Measurements from ENCODE around the gene HLA-DPB1. TPM values are rescaled to one million over a fixed set of nuclear protein-coding genes. Genes with fewer than 3 reads are reported as not detected.

HLA-DPB1 gene
- total RNA-seq, 1 donor: 9.1 TPM

- peak; percentile 54 for DNase-seq (ENCODE audit: low read depth)
- H3K4me3 ChIP-seq (ENCODE audit: low read depth, low read length): no peak overlapping the region
- TF ChIP-seq, protein P1, sequence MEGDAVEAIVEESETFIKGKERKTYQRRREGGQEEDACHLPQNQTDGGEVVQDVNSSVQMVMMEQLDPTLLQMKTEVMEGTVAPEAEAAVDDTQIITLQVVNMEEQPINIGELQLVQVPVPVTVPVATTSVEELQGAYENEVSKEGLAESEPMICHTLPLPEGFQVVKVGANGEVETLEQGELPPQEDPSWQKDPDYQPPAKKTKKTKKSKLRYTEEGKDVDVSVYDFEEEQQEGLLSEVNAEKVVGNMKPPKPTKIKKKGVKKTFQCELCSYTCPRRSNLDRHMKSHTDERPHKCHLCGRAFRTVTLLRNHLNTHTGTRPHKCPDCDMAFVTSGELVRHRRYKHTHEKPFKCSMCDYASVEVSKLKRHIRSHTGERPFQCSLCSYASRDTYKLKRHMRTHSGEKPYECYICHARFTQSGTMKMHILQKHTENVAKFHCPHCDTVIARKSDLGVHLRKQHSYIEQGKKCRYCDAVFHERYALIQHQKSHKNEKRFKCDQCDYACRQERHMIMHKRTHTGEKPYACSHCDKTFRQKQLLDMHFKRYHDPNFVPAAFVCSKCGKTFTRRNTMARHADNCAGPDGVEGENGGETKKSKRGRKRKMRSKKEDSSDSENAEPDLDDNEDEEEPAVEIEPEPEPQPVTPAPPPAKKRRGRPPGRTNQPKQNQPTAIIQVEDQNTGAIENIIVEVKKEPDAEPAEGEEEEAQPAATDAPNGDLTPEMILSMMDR (IDR thresholded peaks at IDR 0.05; ENCODE audit: insufficient read depth, low read depth, low read length): peak; percentile 74
These were observed 42.8 kb downstream of the HLA-DPB1 start for GRCh38 chr6:33118525-33119123.

DNA sequence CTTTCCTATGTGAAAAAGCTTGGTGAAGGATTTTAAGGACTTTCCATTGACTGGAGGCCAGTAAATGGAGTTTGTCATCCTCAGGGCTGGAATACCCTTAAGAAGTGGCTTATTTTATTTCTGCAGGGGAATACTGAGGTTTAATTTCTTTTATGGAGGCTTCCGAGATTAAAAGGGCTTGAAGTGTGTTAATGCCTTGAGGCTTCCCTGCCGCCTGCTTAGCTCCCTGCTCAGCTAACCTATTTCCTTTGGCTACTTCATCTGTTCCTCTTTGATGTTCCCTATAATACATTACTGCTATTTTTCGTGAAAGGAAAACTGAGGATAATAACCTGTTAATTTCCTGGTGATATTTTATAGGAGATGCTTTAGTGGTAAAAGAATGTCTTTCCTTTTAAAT, 44.2 kb downstream of the HLA-DPB1 start:
- TF ChIP-seq, protein P1 (IDR thresholded peaks at IDR 0.05; ENCODE audit: insufficient read depth, low read depth, low read length): no peak
- H3K4me3 ChIP-seq (ENCODE audit: low read depth, low read length): no peak overlapping the region
- no peak for DNase-seq (ENCODE audit: low read depth)

GRCh38 chr6:33123181-33123580, 47.4 kb downstream of the HLA-DPB1 start:
- TF ChIP-seq, protein P1 (IDR thresholded peaks at IDR 0.05; ENCODE audit: insufficient read depth, low read depth, low read length): no peak
- no peak overlapping the region for H3K4me3 ChIP-seq (ENCODE audit: low read depth, low read length)

DNA sequence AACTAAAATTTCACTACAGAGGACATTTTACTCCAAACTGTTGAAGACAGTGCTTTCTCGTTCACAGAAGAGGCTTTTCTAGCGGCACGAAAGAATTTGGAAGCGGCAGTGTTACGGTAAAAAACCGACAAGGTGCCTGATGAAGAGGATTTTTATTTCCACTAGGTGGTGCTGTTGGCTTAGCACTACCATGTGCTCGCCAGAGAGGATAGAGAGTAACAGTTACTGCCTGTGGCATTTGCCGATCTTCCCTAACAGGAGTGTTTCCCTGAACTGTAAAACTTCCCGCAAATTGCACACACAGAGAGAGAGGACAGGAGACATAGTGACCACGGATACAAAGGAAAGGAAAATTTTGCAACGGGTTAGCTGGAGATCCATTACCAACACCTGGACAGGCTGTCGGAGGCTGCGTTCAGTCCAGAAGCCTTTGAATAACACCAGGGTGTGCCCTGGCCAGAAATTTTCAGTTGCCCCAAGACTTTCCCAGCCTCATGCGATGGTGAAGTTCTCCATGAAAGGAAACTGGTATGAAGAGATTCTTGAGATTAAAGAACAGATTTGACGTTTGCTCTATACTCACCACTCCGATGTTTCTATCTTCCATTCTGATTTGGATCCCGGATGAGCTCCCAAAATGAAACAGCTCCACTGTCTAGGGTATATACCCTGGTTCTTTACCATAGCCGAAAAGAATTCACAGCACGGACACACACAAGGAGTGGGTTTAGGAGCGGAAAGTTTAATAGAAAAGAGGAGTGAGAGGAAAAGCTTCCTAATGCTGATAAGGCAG, 48.1 kb downstream of the HLA-DPB1 start:
- DNase-seq (ENCODE audit: low read depth): peak; percentile 35
- no peak overlapping the region for H3K4me3 ChIP-seq (ENCODE audit: low read depth, low read length)
- TF ChIP-seq, protein P1 (IDR thresholded peaks at IDR 0.05; ENCODE audit: insufficient read depth, low read depth, low read length): peak; percentile 46

More at GRCh38 chr6:33123181-33123580, 47.4 kb downstream of the HLA-DPB1 start:
- DNase-seq (ENCODE audit: low read depth): no peak

- no peak for DNase-seq (ENCODE audit: low read depth)
- TF ChIP-seq, protein P1 (IDR thresholded peaks at IDR 0.05; ENCODE audit: insufficient read depth, low read depth, low read length): no peak
- H3K4me3 ChIP-seq (ENCODE audit: low read depth, low read length): no peak overlapping the region
These were observed 48.7 kb downstream of the HLA-DPB1 start for GRCh38 chr6:33124525-33124901.

- TF ChIP-seq, protein P1 (IDR thresholded peaks at IDR 0.05; ENCODE audit: insufficient read depth, low read depth, low read length): no peak
- no peak for DNase-seq (ENCODE audit: low read depth)
- no peak overlapping the region for H3K4me3 ChIP-seq (ENCODE audit: low read depth, low read length)
These were observed 49.2 kb downstream of the HLA-DPB1 start for GRCh38 chr6:33124947-33125346.
